ENCODE measurements around the gene ELF3. TPM values are rescaled to one million over a fixed set of nuclear protein-coding genes. Genes with fewer than 3 reads are reported as not detected.
A peak's percentile ranks its signal among the peaks of the same experiment; 100 is the strongest.

Gene ELF3
- total RNA-seq, 1 experiment from 2014 or later = 0.19 TPM

- Histone ChIP-seq H3K9me3 (ENCODE audit: low read length) (no peaks in the 10 kb centered on the region), H3K36me3 (ENCODE audit: insufficient read depth, low read length) (no peaks in the 10 kb centered on the region), H4K20me1 (ENCODE audit: insufficient read depth, low read depth, low read length) (no peaks in the 10 kb centered on the region), H3K9ac (ENCODE audit: low read length) (peak within 1 kb of the TSS; percentile 95), H3K4me3 (ENCODE audit: low read length) (peak within 1 kb of the TSS; percentile 74), H2AFZ (ENCODE audit: low read length) (peak within 1 kb of the TSS; percentile 95), H3K9me2 (replicated peaks; ENCODE audit: insufficient read depth, low read length) (no peaks in the 10 kb centered on the region), H3K4me1 (ENCODE audit: low read length) (peaks cover 21% of the 10 kb centered on the region), H3K4me2 (ENCODE audit: low read depth, low read length, poor library complexity, severe bottlenecking) (peak within 1 kb of the TSS; percentile 80), H3K27ac (ENCODE audit: low read length) (peak within 1 kb of the TSS; percentile 61), H3K79me2 (ENCODE audit: low read length) (peaks cover 46% of the 10 kb centered on the region), H3K27me3 (ENCODE audit: low read length) (no peaks in the 10 kb centered on the region)
- peak; percentile 85 for DNase-seq
Observed at GRCh38 chr1:201982623-201983379, 27.6 kb upstream of the ELF3 start, which contains the start of gene RNPEP. TSS of gene RNPEP (plus strand) at chr1:201982648. CDS start at chr1:201982667, 19 bp downstream.

GRCh38 chr1:201983380-201983805, 27.0 kb upstream of the ELF3 start:
- Histone ChIP-seq H3K4me3 (ENCODE audit: low read length) (peak overlapping the region; percentile 74), H2AFZ (ENCODE audit: low read length) (peak overlapping the region; percentile 53; the same call in 1 of the 2 replicates), H3K9ac (ENCODE audit: low read length) (peak overlapping the region; percentile 95), H3K4me1 (ENCODE audit: low read length) (peaks cover 21% of the 10 kb centered on the region), H3K9me3 (ENCODE audit: low read length) (no peaks in the 10 kb centered on the region), H3K27me3 (ENCODE audit: low read length) (no peaks in the 10 kb centered on the region), H4K20me1 (ENCODE audit: insufficient read depth, low read depth, low read length) (no peaks in the 10 kb centered on the region), H3K4me2 (ENCODE audit: low read depth, low read length, poor library complexity, severe bottlenecking) (peak overlapping the region; percentile 80), H3K27ac (ENCODE audit: low read length) (peak overlapping the region; percentile 61), H3K9me2 (replicated peaks; ENCODE audit: insufficient read depth, low read length) (no peaks in the 10 kb centered on the region), H3K36me3 (ENCODE audit: insufficient read depth, low read length) (no peaks in the 10 kb centered on the region), H3K79me2 (ENCODE audit: low read length) (peaks cover 46% of the 10 kb centered on the region)
- no peak for DNase-seq

- no peak for DNase-seq
- no peaks in the 10 kb centered on the region for H4K20me1 ChIP-seq (ENCODE audit: insufficient read depth, low read depth, low read length)
- no peak overlapping the region for H3K4me3 ChIP-seq (ENCODE audit: low read length)
- no peak overlapping the region for H3K27ac ChIP-seq (ENCODE audit: low read length)
- no peak overlapping the region for H2AFZ ChIP-seq (ENCODE audit: low read length)
- peaks cover 21% of the 10 kb centered on the region for H3K4me1 ChIP-seq (ENCODE audit: low read length)
- H3K4me2 ChIP-seq (ENCODE audit: low read depth, low read length, poor library complexity, severe bottlenecking) = no peak overlapping the region
- peaks cover 46% of the 10 kb centered on the region for H3K79me2 ChIP-seq (ENCODE audit: low read length)
- H3K9me3 ChIP-seq (ENCODE audit: low read length) = no peaks in the 10 kb centered on the region
- H3K9me2 ChIP-seq (replicated peaks; ENCODE audit: insufficient read depth, low read length) = no peaks in the 10 kb centered on the region
- no peaks in the 10 kb centered on the region for H3K27me3 ChIP-seq (ENCODE audit: low read length)
- no peak overlapping the region for H3K9ac ChIP-seq (ENCODE audit: low read length)
- H3K36me3 ChIP-seq (ENCODE audit: insufficient read depth, low read length) = no peaks in the 10 kb centered on the region
Observed at GRCh38 chr1:201984446-201984845, 25.9 kb upstream of the ELF3 start.

- Histone ChIP-seq H4K20me1 (ENCODE audit: insufficient read depth, low read depth, low read length) (no peaks in the 10 kb centered on the region), H2AFZ (ENCODE audit: low read length) (no peak overlapping the region), H3K27me3 (ENCODE audit: low read length) (no peaks in the 10 kb centered on the region), H3K9me3 (ENCODE audit: low read length) (no peaks in the 10 kb centered on the region), H3K27ac (ENCODE audit: low read length) (no peak overlapping the region), H3K4me2 (ENCODE audit: low read depth, low read length, poor library complexity, severe bottlenecking) (no peak overlapping the region), H3K36me3 (ENCODE audit: insufficient read depth, low read length) (no peaks in the 10 kb centered on the region), H3K4me3 (ENCODE audit: low read length) (no peak overlapping the region), H3K9me2 (replicated peaks; ENCODE audit: insufficient read depth, low read length) (no peaks in the 10 kb centered on the region), H3K4me1 (ENCODE audit: low read length) (peaks cover 21% of the 10 kb centered on the region), H3K79me2 (ENCODE audit: low read length) (peaks cover 46% of the 10 kb centered on the region), H3K9ac (ENCODE audit: low read length) (no peak overlapping the region)
- DNase-seq = no peak
Observed at GRCh38 chr1:201985355-201985754, 25.0 kb upstream of the ELF3 start.

GRCh38 chr1:201988601-201989000, 21.8 kb upstream of the ELF3 start:
- H3K27me3 ChIP-seq (ENCODE audit: low read length) = no peaks in the 10 kb centered on the region
- H3K9me2 ChIP-seq (replicated peaks; ENCODE audit: insufficient read depth, low read length) = no peaks in the 10 kb centered on the region
- H4K20me1 ChIP-seq (ENCODE audit: insufficient read depth, low read depth, low read length) = no peaks in the 10 kb centered on the region
- no peak overlapping the region for H3K9ac ChIP-seq (ENCODE audit: low read length)
- no peak overlapping the region for H3K27ac ChIP-seq (ENCODE audit: low read length)
- no peaks in the 10 kb centered on the region for H3K9me3 ChIP-seq (ENCODE audit: low read length)
- no peak for DNase-seq
- H3K4me1 ChIP-seq (ENCODE audit: low read length) = peaks cover 11% of the 10 kb centered on the region
- peaks cover 32% of the 10 kb centered on the region for H3K79me2 ChIP-seq (ENCODE audit: low read length)
- H3K4me2 ChIP-seq (ENCODE audit: low read depth, low read length, poor library complexity, severe bottlenecking) = no peak overlapping the region
- H3K36me3 ChIP-seq (ENCODE audit: insufficient read depth, low read length) = no peaks in the 10 kb centered on the region; the same call in 1 of the 2 replicates
- H3K4me3 ChIP-seq (ENCODE audit: low read length) = no peak overlapping the region
- no peak overlapping the region for H2AFZ ChIP-seq (ENCODE audit: low read length)

- Histone ChIP-seq H3K79me2 (ENCODE audit: low read length) (peaks cover 23% of the 10 kb centered on the region), H3K9me2 (replicated peaks; ENCODE audit: insufficient read depth, low read length) (no peaks in the 10 kb centered on the region), H3K4me1 (ENCODE audit: low read length) (peaks cover 6% of the 10 kb centered on the region), H3K36me3 (ENCODE audit: insufficient read depth, low read length) (no peaks in the 10 kb centered on the region; the same call in 1 of the 2 replicates), H3K9ac (ENCODE audit: low read length) (no peak overlapping the region), H4K20me1 (ENCODE audit: insufficient read depth, low read depth, low read length) (no peaks in the 10 kb centered on the region), H3K4me3 (ENCODE audit: low read length) (no peak overlapping the region), H2AFZ (ENCODE audit: low read length) (no peak overlapping the region), H3K4me2 (ENCODE audit: low read depth, low read length, poor library complexity, severe bottlenecking) (no peak overlapping the region), H3K27ac (ENCODE audit: low read length) (no peak overlapping the region), H3K9me3 (ENCODE audit: low read length) (no peaks in the 10 kb centered on the region), H3K27me3 (ENCODE audit: low read length) (no peaks in the 10 kb centered on the region)
- DNase-seq = no peak
Observed at GRCh38 chr1:201989354-201990128, 20.8 kb upstream of the ELF3 start.

GRCh38 chr1:201990427-201990826, 20.0 kb upstream of the ELF3 start:
- no peak overlapping the region for H3K27ac ChIP-seq (ENCODE audit: low read length)
- no peaks in the 10 kb centered on the region for H3K9me2 ChIP-seq (replicated peaks; ENCODE audit: insufficient read depth, low read length)
- peaks cover 14% of the 10 kb centered on the region for H3K79me2 ChIP-seq (ENCODE audit: low read length)
- no peaks in the 10 kb centered on the region for H4K20me1 ChIP-seq (ENCODE audit: insufficient read depth, low read depth, low read length)
- no peak overlapping the region for H2AFZ ChIP-seq (ENCODE audit: low read length)
- H3K9me3 ChIP-seq (ENCODE audit: low read length) = no peaks in the 10 kb centered on the region
- no peaks in the 10 kb centered on the region; the same call in 1 of the 2 replicates for H3K36me3 ChIP-seq (ENCODE audit: insufficient read depth, low read length)
- no peak overlapping the region for H3K9ac ChIP-seq (ENCODE audit: low read length)
- no peaks in the 10 kb centered on the region for H3K27me3 ChIP-seq (ENCODE audit: low read length)
- H3K4me2 ChIP-seq (ENCODE audit: low read depth, low read length, poor library complexity, severe bottlenecking) = no peak overlapping the region
- DNase-seq = no peak
- peaks cover 6% of the 10 kb centered on the region for H3K4me1 ChIP-seq (ENCODE audit: low read length)
- no peak overlapping the region for H3K4me3 ChIP-seq (ENCODE audit: low read length)

- no peaks in the 10 kb centered on the region for H4K20me1 ChIP-seq (ENCODE audit: insufficient read depth, low read depth, low read length)
- DNase-seq = peak; percentile 76
- H3K9ac ChIP-seq (ENCODE audit: low read length) = no peak overlapping the region
- H3K4me1 ChIP-seq (ENCODE audit: low read length) = no peaks in the 10 kb centered on the region
- H3K9me2 ChIP-seq (replicated peaks; ENCODE audit: insufficient read depth, low read length) = no peaks in the 10 kb centered on the region
- H3K4me3 ChIP-seq (ENCODE audit: low read length) = no peak overlapping the region
- no peak overlapping the region for H2AFZ ChIP-seq (ENCODE audit: low read length)
- no peaks in the 10 kb centered on the region for H3K79me2 ChIP-seq (ENCODE audit: low read length)
- no peaks in the 10 kb centered on the region for H3K9me3 ChIP-seq (ENCODE audit: low read length)
- H3K36me3 ChIP-seq (ENCODE audit: insufficient read depth, low read length) = peaks cover 19% of the 10 kb centered on the region; the same call in 1 of the 2 replicates
- no peak overlapping the region for H3K4me2 ChIP-seq (ENCODE audit: low read depth, low read length, poor library complexity, severe bottlenecking)
- no peaks in the 10 kb centered on the region for H3K27me3 ChIP-seq (ENCODE audit: low read length)
- no peak overlapping the region for H3K27ac ChIP-seq (ENCODE audit: low read length)
Observed at GRCh38 chr1:201999625-202000238, 10.7 kb upstream of the ELF3 start.

Data from Karpas-422 (cell line).